ENCODE data around the gene MYBPH. TPM values are rescaled to one million over a fixed set of nuclear protein-coding genes. Genes with fewer than 3 reads are reported as not detected.

MYBPH gene
- total RNA-seq, 1 experiment from 2014 or later, result not detected

GRCh38 chr1:203122159-203122558 is 53.5 kb downstream of the MYBPH start:
- no peaks in the 10 kb centered on the region for H3K79me2 ChIP-seq (ENCODE audit: insufficient read depth, low read length)
- H4K5ac ChIP-seq (ENCODE audit: insufficient read length, low read depth, low read length), result no peak overlapping the region
- TF ChIP-seq CTCF (conservative IDR thresholded peaks at IDR 0.05), result no peak
- Mint-ChIP-seq H3K27ac (no peak overlapping the region), H3K36me3 (ENCODE audit: insufficient read depth in 1 of 3, low read depth in 3 of 3) (no peaks in the 10 kb centered on the region), H3K4me1 (peaks cover 18 to 38% of the 10 kb centered on the region in 2 experiments), H3K9me3 (no peaks in the 10 kb centered on the region; a peak in 1 of 5 replicates), H3K27me3 (ENCODE audit: low read depth) (peaks cover 58% of the 10 kb centered on the region), H3K4me3 (no peak overlapping the region)
- no peak overlapping the region for H3T11ph ChIP-seq (ENCODE audit: low read length)
- H2AFZ ChIP-seq (ENCODE audit: low read length), result no peak overlapping the region
- no peak overlapping the region for H3K14ac ChIP-seq (ENCODE audit: insufficient read depth, low read length)
- no peak overlapping the region for H3K23ac ChIP-seq (ENCODE audit: insufficient read length, low read depth, low read length)
- H4K8ac ChIP-seq (replicated peaks; ENCODE audit: insufficient read length, low read depth, low read length), result no peak overlapping the region
- no peaks in the 10 kb centered on the region; the same call in 1 of the 2 replicates for H3K27me3 ChIP-seq (ENCODE audit: insufficient read depth, low read length)
- WGBS (ENCODE audit: extremely low coverage, insufficient read length, low lambda C conversion rate), result no CpG with 5 or more reads among the region's 2 CpGs
- peak; percentile 17 for DNase-seq
- H4K91ac ChIP-seq (ENCODE audit: insufficient read length, low read depth, low read length), result no peak overlapping the region
- no peak overlapping the region for H3K9ac ChIP-seq (ENCODE audit: extremely low read depth, insufficient read length, low read length)
- H3K4me2 ChIP-seq (ENCODE audit: insufficient read depth, insufficient read length, low read length), result no peak overlapping the region
- no peak overlapping the region for H3K27ac ChIP-seq (ENCODE audit: insufficient read length, low read depth, low read length)
- no peaks in the 10 kb centered on the region for H4K20me1 ChIP-seq (ENCODE audit: control insufficient read depth, insufficient read depth, insufficient read length)
- no peak overlapping the region for H3K4ac ChIP-seq (ENCODE audit: low read depth, low read length)
- peaks cover 2% of the 10 kb centered on the region; the same call in 1 of the 2 replicates for H3K4me1 ChIP-seq (ENCODE audit: insufficient read depth, low read length)
- no peak overlapping the region for H2BK15ac ChIP-seq (ENCODE audit: low read depth, low read length)
- H3K9me3 ChIP-seq (ENCODE audit: control insufficient read depth, low read depth, low read length), result no peaks in the 10 kb centered on the region
- H3K23me2 ChIP-seq (ENCODE audit: insufficient read length, low read depth, low read length, poor library complexity, severe bottlenecking), result peaks cover under 1% of the 10 kb centered on the region
- H2BK20ac ChIP-seq (ENCODE audit: low read depth, low read length, poor library complexity, severe bottlenecking), result no peak overlapping the region
- H2BK120ac ChIP-seq (ENCODE audit: low read depth, low read length, poor library complexity, severe bottlenecking), result no peak overlapping the region
- no peak overlapping the region for H2AK5ac ChIP-seq (ENCODE audit: insufficient read length, low read length)
- H3K79me1 ChIP-seq (ENCODE audit: insufficient read depth, low read depth, low read length, poor library complexity, severe bottlenecking), result no peaks in the 10 kb centered on the region
- no peak overlapping the region for H2BK12ac ChIP-seq (ENCODE audit: insufficient read length, low read depth, low read length)
- no peak overlapping the region for H2BK5ac ChIP-seq (ENCODE audit: insufficient read length, low read length)
- no peak overlapping the region for H3K56ac ChIP-seq (ENCODE audit: insufficient read length, low read depth, low read length)
- no peak overlapping the region for H3K18ac ChIP-seq (ENCODE audit: insufficient read length, low read depth, low read length)

All from H9 (cell line).